GM12878 (cell line): ENCODE measurements around the gene AKT1. TPM values are rescaled to one million over a fixed set of nuclear protein-coding genes. Genes with fewer than 3 reads are reported as not detected.

Source experiments
- ATAC-seq: fragments of 200-7000 bp; cut with Tn5 transposase; 3 replicates; pipeline ENCODE4 v1.9.1; 2020; ENCODE audit warnings: mild to moderate bottlenecking, moderate library complexity
- BruUV-seq: library from RNA; stranded (reverse); fragments of 400-500 nt; replicated peaks from 2 replicates; lab custom pipeline; 2021; lab: Mats Ljungman, UMichigan
- CTCF ChIA-PET: fragments of 300-600 bp; sonication (Branson Sonifier 250); formaldehyde crosslinking; extraction: SDS; loops from one replicate; lab custom pipeline; 2021; ENCODE audit warnings: inconsistent platforms; lab: Yijun Ruan, JAX
- POLR2A ChIA-PET: fragments of 350-600 bp; formaldehyde crosslinking; extraction: SDS; loops from one replicate; lab custom pipeline; 2021; ENCODE audit warnings: inconsistent platforms; lab: Charles Lee
- RAD21 ChIA-PET: fragments of 300-600 bp; sonication (Branson Sonifier 250); formaldehyde crosslinking; loops from one replicate; lab custom pipeline; 2023; ENCODE audit warnings: antibody characterized with exemption; ENCODE audit not compliant: unreplicated experiment; lab: Charles Lee
- SMC1A ChIA-PET: fragments of 300-600 bp; sonication (Branson Sonifier 250); formaldehyde crosslinking; loops from one replicate; lab custom pipeline; 2023; ENCODE audit not compliant: unreplicated experiment, uncharacterized antibody; lab: Charles Lee
- DNase-seq: peaks from one replicate; pipeline ENCODE4 v3.0.0-alpha.2; 2011; ENCODE audit warnings: low read depth, low spot score
- FAIRE-seq: peaks from 3 replicates; lab custom pipeline; 2011; peaks lifted over from hg19 to GRCh38; lab: Jason Lieb, UNC
- H2AFZ ChIP-seq: 2 replicates; pipeline ENCODE4 v1.6.0; 2011; ENCODE audit warnings: low read depth, low read length, control low read depth; ENCODE audit not compliant: control insufficient read depth
- H3K27ac ChIP-seq: 2 replicates; pipeline ENCODE4 v1.5.1; 2011; ENCODE audit warnings: control low read depth; ENCODE audit not compliant: control insufficient read depth, insufficient read depth
- H3K27me3 ChIP-seq, 2 experiments: replicated peaks in 1 of 2; 2 replicates each; pipeline versions ENCODE4 v1.6.0 to v1.6.1; 2011; ENCODE audit warnings: low read length in 1 of 2; ENCODE audit not compliant: control insufficient read depth in 2 of 2, insufficient read depth in 2 of 2
- H3K36me3 ChIP-seq, 2 experiments: 2 replicates each; pipeline ENCODE4 v1.5.1; 2011; ENCODE audit warnings: low read length in 1 of 2; ENCODE audit not compliant: control insufficient read depth in 2 of 2, insufficient read depth in 2 of 2
- H3K4me1 ChIP-seq: 2 replicates; pipeline ENCODE4 v1.6.1; 2011; ENCODE audit warnings: mild to moderate bottlenecking, low read length, moderate library complexity, mixed read lengths; ENCODE audit not compliant: control insufficient read depth, insufficient read depth
- H3K4me2 ChIP-seq: 2 replicates; pipeline ENCODE4 v1.6.0; 2011; ENCODE audit warnings: control low read depth; ENCODE audit not compliant: control insufficient read depth, insufficient read depth
- H3K4me3 ChIP-seq: fragments of 200-600 bp; sonication (generic); 2 replicates; pipeline ENCODE4 v1.5.1; 2016
- H3K79me2 ChIP-seq: 2 replicates; pipeline ENCODE4 v1.6.0; 2011; ENCODE audit warnings: low read length; ENCODE audit not compliant: control insufficient read depth, insufficient read depth
- H3K9ac ChIP-seq: 2 replicates; pipeline ENCODE4 v1.8.0; 2011; ENCODE audit warnings: low read length, control low read depth, mixed read lengths; ENCODE audit not compliant: control insufficient read depth, insufficient read depth
- H3K9me3 ChIP-seq: replicated peaks from 3 replicates; pipeline ENCODE4 v1.5.1; 2011; ENCODE audit warnings: mild to moderate bottlenecking, low read length; ENCODE audit not compliant: control insufficient read depth, insufficient read depth
- H4K20me1 ChIP-seq: 2 replicates; pipeline ENCODE4 v1.6.0; 2011; ENCODE audit not compliant: control insufficient read depth, insufficient read depth
- HDGF ChIP-seq: fragments of 450-650 bp; IDR thresholded peaks from 2 replicates; pipeline ENCODE4 v1.6.1; 2016; ENCODE audit warnings: antibody characterized with exemption
- PML ChIP-seq: IDR thresholded peaks from 2 replicates; pipeline ENCODE4 v1.6.1; 2012; ENCODE audit warnings: low read length, inconsistent platforms
- TAF1 ChIP-seq: IDR thresholded peaks from 2 replicates; pipeline ENCODE4 v1.6.1; 2011; ENCODE audit warnings: mild to moderate bottlenecking, low read depth, low read length, borderline replicate concordance
- WRNIP1 ChIP-seq: IDR thresholded peaks from 2 replicates; pipeline ENCODE4 v1.6.1; 2011; ENCODE audit warnings: low read depth, low read length, improper control_type of control experiment, borderline replicate concordance
- ZZZ3 ChIP-seq: IDR thresholded peaks from 2 replicates; pipeline ENCODE4 v1.6.1; 2011; ENCODE audit warnings: low read depth; ENCODE audit not compliant: control insufficient read depth, insufficient read length
- whole genome bisulfite sequencing: methylation state at CpG from one replicate; pipeline ENCODE4 v1.1.6; 2016; ENCODE audit warnings: low lambda C conversion rate; ENCODE audit not compliant: insufficient replicate concordance, insufficient coverage; ENCODE audit errors: missing lambda C conversion rate; 5-methylcytosine and 5-hydroxymethylcytosine counted together
- in situ Hi-C: fragments of 300-500 bp; cut with MboI; formaldehyde crosslinking; loops from 9 replicates; pipeline ENCODE4 v1.14.3; 2018; ENCODE audit warnings: mixed read lengths
- intact Hi-C: fragments of 100-400 bp; cut with micrococcal nuclease; formaldehyde crosslinking; loops from one replicate; pipeline ENCODE4 v1.14.2; 2022; ENCODE audit not compliant: unreplicated experiment
- polyA plus RNA-seq, 11 experiments: library from polyadenylated mRNA; depleted of rRNA in 4 of 11; unstranded in 6 of 11; stranded (reverse) in 5 of 11; fragments of >200 nt; fragmentation: Nextera tagmentation in 4 of 11; fragmentation: Illumina TruSeq in 1 of 11; extraction: Ambion mirVana in 4 of 11; extraction: Trizol in 1 of 11; gene quantifications; 1 replicate in 1 of 11; 2 replicates in 10 of 11; pipeline versions ENCODE4 v1.2.1 to v1.2.3, GENCODE V29; 2011 to 2016; ENCODE audit warnings: inconsistent platforms in 2 of 11, missing spikeins in 2 of 11, low read depth in 1 of 11
- total RNA-seq, 4 experiments: library from RNA; depleted of rRNA in 3 of 4; stranded (reverse); fragments of >200 nt in 3 of 4; fragmentation: Illumina TruSeq in 1 of 4; extraction: Trizol in 1 of 4; gene quantifications; 2 replicates each; pipeline versions ENCODE4 v1.2.1 to v1.2.3, GENCODE V29; 2013 to 2021
- TF ChIP-seq, protein P1 (sequence below): IDR thresholded peaks from 2 replicates; pipeline ENCODE4 v1.6.1; 2012; ENCODE audit warnings: mild to moderate bottlenecking, low read depth, low read length

Gene AKT1
- total and polyA plus RNA-seq, 10 of the 15 experiments (the other 5 are each of a cell fraction or from before 2014, with no cell fraction given), result 0.63 to 110 (median 58.9) TPM

DNA sequence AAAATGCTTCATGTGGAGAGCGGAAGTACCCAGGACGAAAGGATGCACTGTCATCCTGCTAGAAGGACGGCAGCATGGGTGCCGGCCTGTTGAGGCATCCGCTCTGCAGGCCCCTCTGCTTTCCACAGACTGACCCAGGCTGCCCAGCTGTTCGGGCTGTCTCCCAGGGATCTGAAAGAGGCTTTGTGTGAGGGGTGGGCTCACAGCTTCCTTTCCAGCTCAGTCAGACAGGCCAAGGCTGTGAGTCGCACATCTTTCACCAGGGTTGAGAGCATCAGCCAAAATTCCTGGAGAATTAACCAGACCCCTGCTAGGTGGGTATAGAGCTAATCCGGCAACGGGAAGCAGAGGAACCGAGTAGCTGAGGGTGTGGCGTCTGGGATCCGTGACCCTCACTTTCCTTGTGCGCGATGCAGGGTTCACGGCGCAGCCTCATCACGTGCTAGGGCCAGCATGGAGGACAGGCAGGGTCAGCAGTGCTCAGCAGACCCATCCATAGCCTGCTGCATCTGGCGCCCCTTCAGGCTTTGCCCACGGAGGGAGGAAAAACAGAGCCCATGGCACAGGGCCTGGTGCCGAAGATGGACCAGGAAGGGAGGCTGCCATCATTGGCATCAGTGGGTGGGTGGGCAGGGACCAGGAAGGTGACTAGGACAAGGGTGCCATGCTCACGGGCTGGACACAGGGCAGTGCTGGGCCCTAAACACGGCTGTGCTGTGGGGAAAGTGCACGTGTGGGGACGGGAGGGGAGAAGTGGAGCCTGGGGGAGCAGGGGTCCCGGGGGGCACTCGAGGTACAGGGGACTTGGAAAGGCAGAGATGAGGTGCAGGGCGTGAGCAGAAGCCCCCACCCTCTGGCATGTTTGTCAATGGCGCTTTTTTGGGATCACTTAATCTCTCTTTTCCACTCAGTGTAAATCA, 51.8 kb downstream of the AKT1 start:
- Histone ChIP-seq H3K79me2 (no peaks in the 10 kb centered on the region), H3K27ac (no peak overlapping the region), H3K4me2 (no peak overlapping the region), H4K20me1 (no peaks in the 10 kb centered on the region), H3K4me1 (peaks cover 12% of the 10 kb centered on the region), H3K9ac (no peak overlapping the region), H3K9me3 (no peaks in the 10 kb centered on the region), H3K36me3 (no peaks in the 10 kb centered on the region), H3K27me3 (no peaks in the 10 kb centered on the region), H3K4me3 (no peak overlapping the region), H2AFZ (no peak overlapping the region)
- CTCF ChIA-PET, result interaction anchor here (1.1 kb wide), 1 partner anchor 35 kb away, joined by 3 read pairs; no protein-coding TSS in a partner anchor
- DNase-seq (no peak), FAIRE-seq (no peak), ATAC-seq (no peak)
- RAD21 ChIA-PET, result no interaction called here
- SMC1A ChIA-PET, result no interaction called here
- TF ChIP-seq, protein P1, sequence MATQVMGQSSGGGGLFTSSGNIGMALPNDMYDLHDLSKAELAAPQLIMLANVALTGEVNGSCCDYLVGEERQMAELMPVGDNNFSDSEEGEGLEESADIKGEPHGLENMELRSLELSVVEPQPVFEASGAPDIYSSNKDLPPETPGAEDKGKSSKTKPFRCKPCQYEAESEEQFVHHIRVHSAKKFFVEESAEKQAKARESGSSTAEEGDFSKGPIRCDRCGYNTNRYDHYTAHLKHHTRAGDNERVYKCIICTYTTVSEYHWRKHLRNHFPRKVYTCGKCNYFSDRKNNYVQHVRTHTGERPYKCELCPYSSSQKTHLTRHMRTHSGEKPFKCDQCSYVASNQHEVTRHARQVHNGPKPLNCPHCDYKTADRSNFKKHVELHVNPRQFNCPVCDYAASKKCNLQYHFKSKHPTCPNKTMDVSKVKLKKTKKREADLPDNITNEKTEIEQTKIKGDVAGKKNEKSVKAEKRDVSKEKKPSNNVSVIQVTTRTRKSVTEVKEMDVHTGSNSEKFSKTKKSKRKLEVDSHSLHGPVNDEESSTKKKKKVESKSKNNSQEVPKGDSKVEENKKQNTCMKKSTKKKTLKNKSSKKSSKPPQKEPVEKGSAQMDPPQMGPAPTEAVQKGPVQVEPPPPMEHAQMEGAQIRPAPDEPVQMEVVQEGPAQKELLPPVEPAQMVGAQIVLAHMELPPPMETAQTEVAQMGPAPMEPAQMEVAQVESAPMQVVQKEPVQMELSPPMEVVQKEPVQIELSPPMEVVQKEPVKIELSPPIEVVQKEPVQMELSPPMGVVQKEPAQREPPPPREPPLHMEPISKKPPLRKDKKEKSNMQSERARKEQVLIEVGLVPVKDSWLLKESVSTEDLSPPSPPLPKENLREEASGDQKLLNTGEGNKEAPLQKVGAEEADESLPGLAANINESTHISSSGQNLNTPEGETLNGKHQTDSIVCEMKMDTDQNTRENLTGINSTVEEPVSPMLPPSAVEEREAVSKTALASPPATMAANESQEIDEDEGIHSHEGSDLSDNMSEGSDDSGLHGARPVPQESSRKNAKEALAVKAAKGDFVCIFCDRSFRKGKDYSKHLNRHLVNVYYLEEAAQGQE, result no peak
- TF ChIP-seq TAF1 (no peak), WRNIP1 (no peak), HDGF (no peak), ZZZ3 (no peak), PML (no peak)
- intact Hi-C loops (no loop called here), in situ Hi-C loops (no loop called here)
- 67% methylated on average over 24 of the region's 28 CpGs for WGBS
- POLR2A ChIA-PET, result no interaction called here
- no TSS peak for BruUV-seq
